Activated effector memory CD4-positive, alpha-beta T cell treated with anti-CD3 and anti-CD28 coated beads, Interleukin-2, amount 50 U/mL, for 16 hours (primary cell): ENCODE results near the gene C2orf42.
"Not testable (repeated sequence)": the region's sequence is repeated elsewhere in the genome, so short reads cannot be mapped to it uniquely, and the experiment has no call there.

Experiments
- DNase-seq: peaks from one replicate; pipeline ENCODE4 v3.0.0-alpha.2; 2020

The C2orf42 gene

DNA sequence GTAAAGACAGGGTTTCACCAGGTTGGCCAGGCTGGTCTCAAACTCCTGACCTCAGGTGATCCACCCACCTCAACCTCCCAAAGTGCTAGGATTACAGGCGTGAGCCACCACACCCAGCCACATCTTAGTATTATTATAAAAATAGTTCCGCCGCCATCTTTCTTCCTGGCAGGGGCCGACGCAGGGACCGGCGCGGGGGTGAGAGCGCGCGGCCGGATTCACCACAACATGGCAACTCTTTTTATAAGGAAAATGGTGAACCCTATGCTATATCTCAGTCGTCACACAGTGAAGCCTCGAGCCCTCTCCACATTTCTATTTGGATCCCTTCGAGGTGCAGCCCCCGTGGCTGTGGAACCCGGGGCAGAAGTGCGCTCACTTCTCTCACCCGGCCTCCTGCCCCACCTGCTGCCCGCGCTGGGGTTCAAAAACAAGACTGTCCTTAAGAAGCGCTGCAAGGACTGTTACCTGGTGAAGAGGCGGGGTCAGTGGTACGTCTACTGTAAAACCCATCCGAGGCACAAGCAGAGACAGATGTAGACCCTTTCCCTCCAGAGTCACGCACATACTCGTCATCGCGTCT lies 88.4 kb downstream of the C2orf42 start:
- not testable (repeated sequence) for DNase-seq

DNA sequence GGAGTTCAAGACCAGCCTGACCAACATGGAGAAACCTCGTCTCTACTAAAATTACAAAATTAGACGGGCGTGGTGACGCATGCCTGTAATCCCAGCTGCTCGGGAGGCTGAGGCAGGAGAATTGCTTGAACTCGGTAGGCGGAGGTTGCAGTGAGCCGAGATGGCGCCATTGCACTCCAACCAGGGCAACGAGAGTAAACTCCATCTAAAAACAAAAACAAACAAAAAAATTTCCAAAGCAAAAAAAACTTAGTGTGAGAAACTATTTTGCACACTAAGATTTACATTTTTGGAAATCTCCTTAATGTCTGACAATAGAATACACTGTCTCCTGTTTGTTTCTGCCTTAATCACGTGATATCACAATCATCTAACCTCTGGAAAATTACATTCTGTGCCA lies 89.1 kb downstream of the C2orf42 start:
- not testable (repeated sequence) for DNase-seq

DNA sequence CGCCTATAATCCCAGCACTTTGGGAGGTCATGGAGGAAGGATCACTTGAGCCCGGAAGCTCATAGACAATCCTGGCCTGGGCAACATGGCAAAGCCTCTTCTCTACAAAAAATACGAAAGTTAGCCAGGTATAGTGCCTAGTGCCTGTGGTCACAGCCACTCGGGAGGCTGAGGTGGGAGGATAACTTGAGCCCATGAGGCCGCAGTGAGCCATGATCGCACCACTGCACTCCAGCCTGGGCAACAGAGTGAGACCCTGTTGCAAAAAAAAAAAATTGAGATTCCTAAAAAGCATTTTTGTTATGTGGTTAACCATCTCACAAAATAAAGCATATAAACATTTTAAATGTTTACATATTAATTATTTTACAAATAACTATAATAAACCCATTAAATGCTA lies 89.6 kb downstream of the C2orf42 start:
- DNase-seq = no peak
